Iris pigment epithelial cell (primary cell): ENCODE data around the gene LRP1B.

Source experiments
- DNase-seq: peaks from one replicate; pipeline ENCODE4 v3.0.0-alpha.2; 2011; ENCODE audit warnings: low read depth

LRP1B gene

GRCh38 chr2:141582213-141582612, 548.6 kb downstream of the LRP1B start:
- no peak for DNase-seq

GRCh38 chr2:141579071-141579470, 551.7 kb downstream of the LRP1B start:
- no peak for DNase-seq

- DNase-seq, result no peak
Observed at GRCh38 chr2:141570474-141571131, 560.2 kb downstream of the LRP1B start.

GRCh38 chr2:141569941-141570340, 560.9 kb downstream of the LRP1B start:
- no peak for DNase-seq

- DNase-seq, result no peak
Observed at GRCh38 chr2:141565597-141565996, 565.2 kb downstream of the LRP1B start.

GRCh38 chr2:141560723-141561122, 570.1 kb downstream of the LRP1B start:
- DNase-seq, result no peak

GRCh38 chr2:141557329-141558095, 573.3 kb downstream of the LRP1B start:
- DNase-seq, result peak; percentile 95

GRCh38 chr2:141555876-141556470, 574.8 kb downstream of the LRP1B start:
- DNase-seq, result no peak

- peak; percentile 64 for DNase-seq
Observed at GRCh38 chr2:141554810-141555209, 576.0 kb downstream of the LRP1B start.

GRCh38 chr2:141534666-141535362, 596.0 kb downstream of the LRP1B start:
- no peak for DNase-seq

GRCh38 chr2:141529659-141530058, 601.2 kb downstream of the LRP1B start:
- no peak for DNase-seq

- DNase-seq, result no peak
Observed at GRCh38 chr2:141528990-141529389, 601.8 kb downstream of the LRP1B start.

- no peak for DNase-seq
Observed at GRCh38 chr2:141526760-141527159, 604.1 kb downstream of the LRP1B start.

- DNase-seq, result no peak
Observed at GRCh38 chr2:141524777-141525176, 606.0 kb downstream of the LRP1B start.

GRCh38 chr2:141523199-141523598, 607.6 kb downstream of the LRP1B start:
- DNase-seq, result no peak

- no peak for DNase-seq
Observed at GRCh38 chr2:141522702-141523101, 608.1 kb downstream of the LRP1B start.

- no peak for DNase-seq
Observed at GRCh38 chr2:141522048-141522447, 608.8 kb downstream of the LRP1B start.

- no peak for DNase-seq
Observed at GRCh38 chr2:141519906-141520305, 610.9 kb downstream of the LRP1B start.

GRCh38 chr2:141517852-141518421, 612.9 kb downstream of the LRP1B start:
- peak; percentile 8 for DNase-seq

- DNase-seq, result no peak
Observed at GRCh38 chr2:141517180-141517851, 613.5 kb downstream of the LRP1B start.

- DNase-seq, result no peak
Observed at GRCh38 chr2:141515931-141516330, 614.9 kb downstream of the LRP1B start.

- DNase-seq, result no peak
Observed at GRCh38 chr2:141513853-141514252, 617.0 kb downstream of the LRP1B start.
